ENCODE measurements around the gene CELF5.
"Not testable (repeated sequence)": the region's sequence is repeated elsewhere in the genome, so short reads cannot be mapped to it uniquely, and the experiment has no call there.

Gene CELF5

GRCh38 chr19:3292958-3293529, 68.6 kb downstream of the CELF5 start:
- DNase-seq (ENCODE audit: low read depth in 2 of 2), result no peak

DNA sequence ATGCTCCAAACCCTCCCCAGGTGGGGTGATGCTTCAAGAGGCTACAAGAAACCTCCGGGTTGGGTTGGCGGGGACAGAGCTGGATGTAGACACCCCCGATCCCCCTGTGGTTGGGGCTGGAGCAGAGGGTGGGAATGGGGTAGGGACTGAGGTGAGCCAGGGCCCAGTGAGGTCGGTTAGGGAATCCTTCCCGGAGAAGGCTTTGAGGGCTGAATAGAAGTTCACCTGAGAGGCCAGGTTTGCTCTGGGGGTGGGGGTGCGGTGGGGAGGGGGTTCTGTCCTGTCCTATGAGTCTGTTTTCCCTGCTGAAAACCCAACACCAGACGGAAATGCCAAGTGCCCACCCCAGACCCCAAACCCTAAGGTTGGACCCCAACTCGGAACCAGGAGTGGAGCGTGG, 69.1 kb downstream of the CELF5 start:
- DNase-seq (ENCODE audit: low read depth in 2 of 2), result no peak

GRCh38 chr19:3294080-3294850, 69.8 kb downstream of the CELF5 start:
- DNase-seq (ENCODE audit: low read depth in 2 of 2), result no peak

GRCh38 chr19:3295581-3295980, 71.1 kb downstream of the CELF5 start:
- no peak for DNase-seq (ENCODE audit: low read depth in 2 of 2)

DNA sequence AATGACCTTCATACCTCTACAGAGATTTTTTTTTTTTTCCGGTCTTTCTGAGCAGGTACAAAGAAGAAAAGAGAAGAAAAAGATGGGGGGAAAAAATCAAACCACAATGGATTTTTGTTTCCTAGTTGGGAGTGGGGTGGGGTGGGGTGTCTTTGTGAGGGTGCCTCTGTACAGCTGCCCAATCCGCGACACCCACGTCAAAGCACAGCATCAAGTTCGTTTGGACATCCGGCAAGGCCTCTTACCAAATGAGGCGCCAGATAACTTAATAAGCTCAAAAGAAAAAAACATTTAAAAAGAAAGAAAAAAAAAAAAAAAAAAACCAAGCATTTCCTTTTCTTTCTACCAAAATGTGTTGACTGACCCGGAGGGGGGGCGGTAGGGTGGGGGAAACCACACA, 71.6 kb downstream of the CELF5 start:
- DNase-seq (ENCODE audit: low read depth in 2 of 2), result no peak

- DNase-seq (ENCODE audit: low read depth in 2 of 2), result no peak
Measured at GRCh38 chr19:3296446-3296845, 72.0 kb downstream of the CELF5 start.

DNA sequence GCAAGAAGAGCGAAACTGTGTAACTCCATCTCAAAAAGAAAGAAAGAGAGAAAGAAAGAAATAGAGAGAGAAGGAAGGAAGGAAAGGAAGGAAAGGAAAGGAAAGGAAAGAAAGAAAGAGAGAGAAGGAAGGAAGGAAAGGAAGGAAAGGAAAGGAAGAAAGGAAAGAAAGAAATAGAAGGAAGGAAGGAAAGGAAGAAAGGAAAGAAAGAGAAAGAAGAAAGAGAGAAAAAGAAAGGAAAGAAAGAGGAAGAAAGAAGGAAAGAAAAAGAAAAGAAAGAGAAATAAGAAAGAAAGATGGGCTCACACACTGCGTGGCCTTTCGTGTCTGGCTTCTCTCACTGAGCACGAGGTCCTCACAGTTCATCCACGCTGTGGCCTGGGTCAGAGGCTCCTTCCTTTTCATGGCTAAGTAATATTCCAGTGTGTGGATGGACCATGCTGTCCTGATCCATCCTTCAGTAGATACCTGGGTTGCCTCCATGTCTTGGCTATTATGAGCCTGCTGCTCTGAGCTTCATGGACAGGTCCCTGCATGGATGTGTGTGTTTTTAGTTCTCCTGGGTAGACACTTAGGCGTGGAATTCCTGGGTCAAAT, 74.5 kb downstream of the CELF5 start:
- no peak for DNase-seq (ENCODE audit: low read depth in 2 of 2)

GRCh38 chr19:3300566-3300965, 76.1 kb downstream of the CELF5 start:
- DNase-seq (ENCODE audit: low read depth in 2 of 2), result not testable (repeated sequence)

- DNase-seq (ENCODE audit: low read depth in 2 of 2), result no peak
Measured at GRCh38 chr19:3302755-3303154, 78.3 kb downstream of the CELF5 start.

- peak; percentile 71 to 80 for DNase-seq (ENCODE audit: low read depth in 2 of 2)
Measured at GRCh38 chr19:3304871-3305423, 80.5 kb downstream of the CELF5 start.

DNA sequence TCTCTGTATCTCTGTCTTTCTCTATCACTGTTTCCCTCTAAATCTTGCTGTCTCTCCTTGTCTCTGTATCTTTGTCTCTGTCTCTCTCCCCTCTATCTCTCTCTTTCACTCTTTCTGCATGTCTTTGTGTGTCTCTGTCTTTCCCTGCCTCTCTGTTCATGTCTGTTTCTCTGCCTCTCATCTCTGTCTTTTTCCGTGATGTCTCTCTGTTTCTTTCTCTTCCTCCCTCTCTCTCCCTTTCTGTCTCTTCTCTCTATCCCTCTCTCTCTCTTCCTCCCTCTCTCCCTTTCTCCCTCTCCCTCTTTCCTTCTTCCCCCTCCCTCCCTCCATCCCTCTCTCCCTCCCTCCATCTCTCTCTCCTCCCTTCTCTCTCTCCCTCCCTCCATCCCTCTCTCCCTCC, 85.3 kb downstream of the CELF5 start:
- DNase-seq (ENCODE audit: low read depth in 2 of 2), result no peak

DNA sequence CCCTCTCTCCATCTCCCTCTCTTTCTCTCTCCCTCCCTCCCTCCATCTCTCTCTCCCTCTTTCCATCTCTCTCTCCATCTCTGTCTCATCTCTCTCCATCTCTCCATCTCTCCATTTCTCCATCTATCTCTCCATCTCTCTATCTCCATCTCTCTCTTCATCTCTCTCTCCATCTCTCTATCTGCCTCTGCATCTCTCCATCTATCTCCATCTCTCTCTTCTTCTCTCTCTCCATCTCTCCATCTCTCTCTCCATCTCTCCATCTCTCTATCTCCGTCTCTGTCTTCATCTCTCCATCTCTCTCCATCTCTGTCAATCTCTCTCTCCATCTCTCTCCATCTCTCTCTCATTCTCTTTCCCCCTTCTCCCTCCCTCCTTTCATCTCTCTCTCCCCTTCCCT, 85.8 kb downstream of the CELF5 start:
- DNase-seq (ENCODE audit: low read depth in 2 of 2), result no peak

GRCh38 chr19:3310711-3311110, 86.2 kb downstream of the CELF5 start:
- DNase-seq (ENCODE audit: low read depth in 2 of 2), result no peak

GRCh38 chr19:3313199-3313575, 88.7 kb downstream of the CELF5 start:
- no peak for DNase-seq (ENCODE audit: low read depth in 2 of 2)

- DNase-seq (ENCODE audit: low read depth in 2 of 2), result no peak
Measured at GRCh38 chr19:3314962-3315675, 90.7 kb downstream of the CELF5 start.

DNA sequence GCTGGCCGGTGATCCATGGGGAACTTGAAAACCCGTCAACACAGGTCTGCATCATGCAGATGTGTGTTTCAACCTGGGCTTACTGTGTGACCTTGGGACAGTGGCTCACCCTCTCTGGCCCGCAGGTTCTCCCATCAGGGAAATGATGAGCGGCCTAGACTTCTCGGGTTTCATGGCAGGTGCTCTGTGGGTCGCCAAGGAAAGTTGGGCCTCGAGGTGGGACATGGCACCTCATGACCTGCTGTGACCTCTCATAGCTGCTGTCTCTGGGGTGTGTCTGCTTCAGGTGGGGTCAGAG, 91.2 kb downstream of the CELF5 start:
- DNase-seq (ENCODE audit: low read depth in 2 of 2), result no peak

DNA sequence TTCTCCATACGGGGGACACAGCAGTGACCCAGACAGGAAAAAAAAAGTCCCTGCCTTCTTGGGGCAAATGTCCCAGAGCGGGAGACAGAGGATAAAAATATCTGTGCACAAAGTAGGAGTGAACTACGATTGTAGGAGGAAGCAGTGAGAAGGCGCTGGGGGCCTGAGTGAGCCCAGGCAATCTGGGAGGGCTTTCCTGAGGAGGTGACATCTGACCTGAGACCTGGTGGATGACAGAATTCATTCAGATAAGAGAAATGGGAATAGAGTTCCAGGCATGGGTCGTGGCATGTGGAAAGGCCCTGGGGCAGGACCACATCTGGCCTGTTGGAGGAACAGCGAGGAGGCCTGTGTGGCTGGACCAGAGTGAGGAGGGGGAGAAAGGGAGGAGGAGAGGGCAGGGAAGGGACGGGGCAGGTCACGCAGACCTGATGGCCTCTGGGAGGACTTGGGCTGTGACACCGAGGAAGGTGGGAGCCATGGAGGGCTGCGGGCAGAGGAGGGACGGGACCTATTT, 91.7 kb downstream of the CELF5 start:
- DNase-seq (ENCODE audit: low read depth in 2 of 2), result no peak

- no peak for DNase-seq (ENCODE audit: low read depth in 2 of 2)
Measured at GRCh38 chr19:3316659-3317207, 92.3 kb downstream of the CELF5 start.

- no peak for DNase-seq (ENCODE audit: low read depth in 2 of 2)
Measured at GRCh38 chr19:3319643-3320353, 95.3 kb downstream of the CELF5 start.

DNA sequence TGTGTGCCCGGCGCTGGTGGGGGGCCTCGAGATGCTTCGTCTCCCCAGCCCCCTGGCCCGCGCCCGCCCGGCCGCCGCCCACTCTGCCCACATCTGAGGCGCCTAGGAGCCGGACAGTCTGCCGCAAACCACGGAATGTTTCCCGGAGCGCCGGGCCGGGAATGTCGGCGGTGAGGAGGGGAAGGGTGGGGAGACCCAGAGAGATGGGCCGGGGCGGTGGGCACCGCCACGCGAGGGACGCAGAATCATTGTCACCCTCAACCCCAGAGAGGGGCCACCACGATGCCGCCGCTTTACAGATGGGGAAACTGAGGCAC, 95.9 kb downstream of the CELF5 start:
- no peak for DNase-seq (ENCODE audit: low read depth in 2 of 2)

DNA sequence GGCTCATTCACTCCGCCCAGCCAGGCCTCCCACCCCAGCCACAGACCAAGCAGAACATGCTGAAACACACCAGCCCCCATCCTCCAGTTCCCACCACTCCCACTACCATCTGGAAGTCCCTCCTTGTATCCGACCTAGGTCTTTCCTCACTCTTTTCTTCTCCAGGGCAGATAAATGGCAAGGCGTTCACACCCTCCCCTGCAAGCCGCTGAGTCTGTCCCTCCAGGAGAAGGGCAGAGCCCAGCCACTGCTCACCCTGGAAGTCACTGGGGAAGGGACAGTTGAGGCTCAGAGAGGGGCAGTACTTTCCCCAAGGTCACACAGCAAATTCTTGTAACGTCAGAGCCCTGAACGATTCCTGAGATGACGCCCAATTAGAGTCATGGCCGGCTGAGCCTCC, 96.4 kb downstream of the CELF5 start:
- no peak for DNase-seq (ENCODE audit: low read depth in 2 of 2)

DNA sequence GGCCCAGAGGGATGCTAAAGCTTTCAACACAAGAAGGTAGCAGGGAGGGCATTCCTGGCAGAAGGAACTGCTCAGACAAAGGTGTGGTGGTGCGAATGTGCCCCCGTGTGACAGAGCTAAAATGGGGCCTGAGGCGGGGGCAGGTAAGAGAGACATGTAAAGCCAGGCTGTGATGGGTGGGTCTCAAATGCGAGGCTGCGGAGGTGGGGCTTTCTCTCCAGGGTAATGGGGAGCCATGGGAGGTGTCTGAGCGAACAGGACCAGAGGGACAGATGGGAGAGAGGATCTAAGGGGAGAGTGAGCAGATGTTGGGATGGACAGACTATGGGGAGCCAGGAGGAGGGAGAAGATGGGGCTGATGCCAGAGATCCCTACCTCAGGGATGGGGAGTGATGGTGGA, 97.2 kb downstream of the CELF5 start:
- DNase-seq (ENCODE audit: low read depth in 2 of 2), result no peak
